Neural cell (in vitro differentiated cells): ENCODE results near the gene ATXN3. TPM values are rescaled to one million over a fixed set of nuclear protein-coding genes. Genes with fewer than 3 reads are reported as not detected.

Experiments
- H2AFZ ChIP-seq: fragments of 200-600, 300-800 bp; sonication (generic), shearing (Covaris generic); 2 replicates; pipeline ENCODE4 v1.6.0; 2014; ENCODE audit warnings: low read depth, mild to moderate bottlenecking, antibody characterized with exemption, low read length, moderate library complexity
- H3F3A ChIP-seq: fragments of 200-600 bp; shearing (Covaris generic); 2 replicates; pipeline ENCODE4 v1.6.1; 2016; ENCODE audit warnings: mild to moderate bottlenecking, moderate library complexity, mixed read lengths, antibody characterized with exemption, low read length; ENCODE audit not compliant: insufficient read depth, poor library complexity, severe bottlenecking
- H3K27ac ChIP-seq: fragments of 200-600, 300-800 bp; sonication (generic), shearing (Covaris generic); 2 replicates; pipeline ENCODE4 v1.5.1; 2014; ENCODE audit warnings: mild to moderate bottlenecking, low read length, moderate library complexity
- H3K27me3 ChIP-seq: fragments of 300-800, 200-600 bp; sonication (generic), shearing (Covaris generic); 2 replicates; pipeline ENCODE4 v1.6.0; 2014; ENCODE audit warnings: mild to moderate bottlenecking, low read depth, low read length, moderate library complexity; ENCODE audit not compliant: insufficient read depth
- H3K36me3 ChIP-seq: fragments of 300-800, 200-600 bp; sonication (generic), shearing (Covaris generic); 2 replicates; pipeline ENCODE4 v1.5.1; 2014; ENCODE audit warnings: mild to moderate bottlenecking, antibody characterized with exemption, low read length, moderate library complexity; ENCODE audit not compliant: insufficient read depth
- H3K4me2 ChIP-seq: fragments of 300-800, 200-600 bp; sonication (generic), shearing (Covaris generic); 2 replicates; pipeline ENCODE4 v1.6.0; 2014; ENCODE audit warnings: mild to moderate bottlenecking, low read length
- H3K4me3 ChIP-seq: fragments of 300-800, 200-600 bp; sonication (generic), shearing (Covaris generic); 2 replicates; pipeline ENCODE4 v1.5.1; 2014; ENCODE audit warnings: mild to moderate bottlenecking, low read length, moderate library complexity
- H3K79me2 ChIP-seq: fragments of 200-600 bp; shearing (Covaris generic); replicated peaks from 2 replicates; pipeline ENCODE4 v1.6.0; 2014; ENCODE audit warnings: mild to moderate bottlenecking, low read length, moderate library complexity; ENCODE audit not compliant: insufficient read depth
- H3K9ac ChIP-seq: fragments of 300-800, 200-600 bp; sonication (generic), shearing (Covaris generic); 2 replicates; pipeline ENCODE4 v1.6.1; 2016; ENCODE audit warnings: mild to moderate bottlenecking, low read length, mixed read lengths
- H3K9me2 ChIP-seq: fragments of 200-600 bp; shearing (Covaris generic); 2 replicates; pipeline ENCODE4 v1.6.1; 2016; ENCODE audit warnings: mild to moderate bottlenecking, low read length, mixed read lengths; ENCODE audit not compliant: insufficient read depth
- H3K9me3 ChIP-seq: fragments of 200-600, 300-800 bp; sonication (generic), shearing (Covaris generic); 2 replicates; pipeline ENCODE4 v1.6.1; 2016; ENCODE audit warnings: mild to moderate bottlenecking, mixed run types, low read length, moderate library complexity, mixed read lengths
- H4K20me1 ChIP-seq: fragments of 200-600 bp; shearing (Covaris generic); 2 replicates; pipeline ENCODE4 v1.6.1; 2016; ENCODE audit warnings: mild to moderate bottlenecking, mixed run types; ENCODE audit not compliant: insufficient read depth
- CTCF ChIP-seq: fragments of 450-650 bp; IDR thresholded peaks from 2 replicates; pipeline ENCODE4 v1.5.1; 2014; ENCODE audit warnings: antibody characterized with exemption, mild to moderate bottlenecking, moderate library complexity; ENCODE audit not compliant: poor library complexity, severe bottlenecking
- EP300 ChIP-seq: fragments of 450-650 bp; conservative IDR thresholded peaks from 2 replicates; pipeline ENCODE4 v1.6.1; 2014; ENCODE audit warnings: antibody characterized with exemption, mild to moderate bottlenecking, moderate library complexity; ENCODE audit not compliant: poor library complexity, severe bottlenecking
- EZH2 ChIP-seq: fragments of 200-600, 300-800 bp; shearing (Covaris generic), sonication (generic); IDR thresholded peaks from 2 replicates; pipeline ENCODE4 v1.6.1; 2014; ENCODE audit warnings: antibody characterized with exemption, low read length, borderline replicate concordance, mild to moderate bottlenecking; ENCODE audit not compliant: insufficient read depth, poor library complexity, severe bottlenecking
- MXI1 ChIP-seq: fragments of 450-650 bp; conservative IDR thresholded peaks from 2 replicates; pipeline ENCODE4 v1.6.1; 2014; ENCODE audit warnings: antibody characterized with exemption, mild to moderate bottlenecking; ENCODE audit not compliant: poor library complexity, severe bottlenecking
- POLR2AphosphoS5 ChIP-seq: IDR thresholded peaks from 2 replicates; pipeline ENCODE4 v1.6.1; 2012
- RAD21 ChIP-seq: fragments of 450-650 bp; conservative IDR thresholded peaks from 2 replicates; pipeline ENCODE4 v1.6.1; 2014; ENCODE audit warnings: antibody characterized with exemption, mild to moderate bottlenecking, moderate library complexity
- REST ChIP-seq: IDR thresholded peaks from 2 replicates; pipeline ENCODE4 v1.6.1; 2012; ENCODE audit warnings: borderline replicate concordance
- SMC3 ChIP-seq: fragments of 450-650 bp; conservative IDR thresholded peaks from 2 replicates; pipeline ENCODE4 v1.6.1; 2014; ENCODE audit warnings: antibody characterized with exemption, mild to moderate bottlenecking, moderate library complexity; ENCODE audit not compliant: poor library complexity
- TAF1 ChIP-seq: IDR thresholded peaks from 2 replicates; pipeline ENCODE4 v1.6.1; 2012; ENCODE audit warnings: low read depth
- polyA plus RNA-seq: library from polyadenylated mRNA; depleted of rRNA; stranded (reverse); fragments of >200 nt; gene quantifications from 2 replicates; pipeline ENCODE4 v1.2.3, GENCODE V29; 2014

ATXN3 gene
- polyA plus RNA-seq, 1 donor from 2014 or later: 16.7 TPM

GRCh38 chr14:92033906-92034687, 72.3 kb downstream of the ATXN3 start:
- no peak overlapping the region for H3K27ac ChIP-seq
- H3K9me2 ChIP-seq: no peaks in the 10 kb centered on the region
- H3K36me3 ChIP-seq: no peaks in the 10 kb centered on the region
- no peak overlapping the region for H3K9ac ChIP-seq
- H3F3A ChIP-seq: no peaks in the 10 kb centered on the region
- H3K9me3 ChIP-seq: no peaks in the 10 kb centered on the region
- peaks cover 40% of the 10 kb centered on the region for H3K79me2 ChIP-seq
- no peak overlapping the region for H3K4me2 ChIP-seq
- no peak overlapping the region for H3K4me3 ChIP-seq
- H4K20me1 ChIP-seq: no peaks in the 10 kb centered on the region
- no peak overlapping the region for H2AFZ ChIP-seq
- no peaks in the 10 kb centered on the region for H3K27me3 ChIP-seq
- TF ChIP-seq TAF1: no peak
- no peak for TF ChIP-seq POLR2AphosphoS5
- TF ChIP-seq EZH2: no peak
- TF ChIP-seq RAD21: no peak
- no peak for TF ChIP-seq SMC3
- no peak for TF ChIP-seq MXI1
- no peak for TF ChIP-seq REST
- TF ChIP-seq CTCF: no peak
- TF ChIP-seq EP300: no peak

GRCh38 chr14:92033433-92033832, 72.9 kb downstream of the ATXN3 start:
- TF ChIP-seq TAF1 (no peak), REST (no peak), SMC3 (no peak), POLR2AphosphoS5 (no peak), EP300 (no peak), MXI1 (no peak), RAD21 (no peak), CTCF (no peak), EZH2 (no peak)
- no peaks in the 10 kb centered on the region for H3K27me3 ChIP-seq
- peaks cover 33% of the 10 kb centered on the region for H3K79me2 ChIP-seq
- no peaks in the 10 kb centered on the region for H4K20me1 ChIP-seq
- H3K9me3 ChIP-seq: no peaks in the 10 kb centered on the region
- H2AFZ ChIP-seq: no peak overlapping the region
- no peaks in the 10 kb centered on the region for H3K9me2 ChIP-seq
- no peak overlapping the region for H3K4me3 ChIP-seq
- no peaks in the 10 kb centered on the region for H3K36me3 ChIP-seq
- H3F3A ChIP-seq: no peaks in the 10 kb centered on the region
- H3K4me2 ChIP-seq: no peak overlapping the region
- no peak overlapping the region for H3K9ac ChIP-seq
- no peak overlapping the region for H3K27ac ChIP-seq
